HG02970 (cell line): Measurements from ENCODE around the gene PRPF8.

Source experiments
- ATAC-seq: cut with Tn5 transposase; IDR thresholded peaks from one replicate; pipeline ENCODE4 v1.9.1; 2021; ENCODE audit warnings: mild to moderate bottlenecking, moderate library complexity, moderate number of reproducible peaks; ENCODE audit not compliant: unreplicated experiment, low FRiP score

The PRPF8 gene

GRCh38 chr17:1604831-1605528 is 79.7 kb downstream of the PRPF8 start:
- ATAC-seq: no peak

- ATAC-seq: no peak
Measured at GRCh38 chr17:1601571-1601970, 83.1 kb downstream of the PRPF8 start.
